Gastrocnemius medialis (tissue), 4 donors: Measurements from ENCODE around the gene MACROD2. TPM values are rescaled to one million over a fixed set of nuclear protein-coding genes. Genes with fewer than 3 reads are reported as not detected.

Source experiments
- ATAC-seq, 2 donors: fragments of 150-250 bp; one replicate each; pipeline ENCODE4 v1.9.1; 2016
- DNase-seq, 2 donors: peaks; one replicate each; pipeline ENCODE4 v3.0.0-alpha.2; 2019
- H3K27ac ChIP-seq, 4 donors: fragments of 200-600 bp; sonication (generic); 1 replicate in 1 of 4; 2 replicates in 3 of 4; pipeline ENCODE4 v1.5.1; 2016 to 2018; ENCODE audit warnings: mild to moderate bottlenecking in 2 of 4, moderate library complexity in 1 of 4
- H3K27me3 ChIP-seq, 3 donors: fragments of 200-600 bp; sonication (generic) in 2 of 3; 1 replicate in 1 of 3; 2 replicates in 2 of 3; pipeline versions ENCODE4 v1.5.1 to v1.6.0; 2016 to 2019; ENCODE audit warnings: mild to moderate bottlenecking in 1 of 3, moderate library complexity in 1 of 3
- H3K36me3 ChIP-seq, 2 donors: fragments of 200-600 bp; sonication (generic) in 1 of 2; one replicate each; pipeline ENCODE4 v1.5.1; 2017 to 2018
- H3K4me1 ChIP-seq, 2 donors: fragments of 200-600 bp; sonication (generic) in 1 of 2; one replicate each; pipeline ENCODE4 v1.5.1; 2016 to 2017; ENCODE audit warnings: mild to moderate bottlenecking in 2 of 2
- H3K4me3 ChIP-seq, 4 donors: fragments of 200-600 bp; sonication (generic) in 3 of 4; 1 replicate in 1 of 4; 2 replicates in 3 of 4; pipeline ENCODE4 v1.5.1; 2016 to 2019; ENCODE audit warnings: mild to moderate bottlenecking in 2 of 4
- H3K9me3 ChIP-seq, 3 donors: fragments of 200-600 bp; sonication (generic) in 2 of 3; 1 replicate in 1 of 3; 2 replicates in 2 of 3; pipeline ENCODE4 v1.5.1; 2016 to 2019
- POLR2A ChIP-seq, 2 donors: fragments of 450-650 bp; IDR thresholded peaks; one replicate each; pipeline ENCODE4 v1.6.1; 2017; ENCODE audit warnings: antibody characterized with exemption in 2 of 2, mild to moderate bottlenecking in 2 of 2, moderate library complexity in 2 of 2
- in situ Hi-C, 4 donors: fragments of 200-750 bp; cut with MboI; loops; one replicate each; pipeline versions ENCODE4 v1.15.0 to v1.8.0; 2017; ENCODE audit warnings: low sequenced_read_pairs in 4 of 4
- intact Hi-C: fragments of 100-400 bp; cut with DNase I; formaldehyde crosslinking; loops from one replicate; pipeline ENCODE4 v1.15.1; 2023; ENCODE audit warnings: low total_unique reads
- total RNA-seq, 4 donors: library from RNA; depleted of rRNA; stranded (reverse); fragments of >200 nt; gene quantifications; one replicate each; pipeline versions ENCODE4 v1.1.0 to v1.2.3, GENCODE V29; 2016
- TF ChIP-seq, protein P1 (sequence below), 5 experiments: fragments of 450-650 bp in 3 of 5; fragments of 200-600 bp in 2 of 5; sonication (generic) in 2 of 5; IDR thresholded peaks in 4 of 5; conservative IDR thresholded peaks in 1 of 5; 1 replicate in 4 of 5; 2 replicates in 1 of 5; pipeline ENCODE4 v1.5.1; 2016 to 2019; ENCODE audit warnings: antibody characterized with exemption in 5 of 5, mild to moderate bottlenecking in 3 of 5, moderate library complexity in 3 of 5

Gene MACROD2
- total RNA-seq, 4 donors from 2014 or later = 1.8 to 10.2 (median 3.6) TPM

DNA sequence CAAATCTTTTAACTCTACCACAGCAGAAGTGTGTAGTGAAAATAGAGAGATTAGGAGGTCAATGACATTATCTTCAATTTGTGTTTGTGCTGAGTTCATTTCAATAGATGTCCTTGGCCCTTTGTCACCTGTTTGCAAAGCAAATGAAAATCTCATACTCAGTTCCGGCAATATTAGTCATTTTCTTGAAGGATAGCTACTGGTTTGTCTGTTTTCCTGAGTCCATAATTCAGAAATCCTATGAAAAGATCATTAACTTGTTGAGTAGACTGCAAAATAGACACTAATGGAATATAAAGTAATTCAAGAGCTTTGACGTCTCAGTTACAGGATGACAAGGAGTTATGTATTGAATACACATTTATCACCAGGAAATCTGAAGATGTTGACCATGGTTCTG, 1163.2 kb downstream of the MACROD2 start:
- in situ Hi-C loops (no loop called here), intact Hi-C loops (no loop called here)
- TF ChIP-seq POLR2A (IDR thresholded peaks at IDR 0.05) = no peak
- TF ChIP-seq, protein P1, sequence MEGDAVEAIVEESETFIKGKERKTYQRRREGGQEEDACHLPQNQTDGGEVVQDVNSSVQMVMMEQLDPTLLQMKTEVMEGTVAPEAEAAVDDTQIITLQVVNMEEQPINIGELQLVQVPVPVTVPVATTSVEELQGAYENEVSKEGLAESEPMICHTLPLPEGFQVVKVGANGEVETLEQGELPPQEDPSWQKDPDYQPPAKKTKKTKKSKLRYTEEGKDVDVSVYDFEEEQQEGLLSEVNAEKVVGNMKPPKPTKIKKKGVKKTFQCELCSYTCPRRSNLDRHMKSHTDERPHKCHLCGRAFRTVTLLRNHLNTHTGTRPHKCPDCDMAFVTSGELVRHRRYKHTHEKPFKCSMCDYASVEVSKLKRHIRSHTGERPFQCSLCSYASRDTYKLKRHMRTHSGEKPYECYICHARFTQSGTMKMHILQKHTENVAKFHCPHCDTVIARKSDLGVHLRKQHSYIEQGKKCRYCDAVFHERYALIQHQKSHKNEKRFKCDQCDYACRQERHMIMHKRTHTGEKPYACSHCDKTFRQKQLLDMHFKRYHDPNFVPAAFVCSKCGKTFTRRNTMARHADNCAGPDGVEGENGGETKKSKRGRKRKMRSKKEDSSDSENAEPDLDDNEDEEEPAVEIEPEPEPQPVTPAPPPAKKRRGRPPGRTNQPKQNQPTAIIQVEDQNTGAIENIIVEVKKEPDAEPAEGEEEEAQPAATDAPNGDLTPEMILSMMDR (IDR thresholded peaks at IDR 0.05 in 4 of 5, conservative IDR thresholded peaks at IDR 0.05 in 1 of 5) = no peak
- DNase-seq (no peak), ATAC-seq (no peak)
- H3K36me3 ChIP-seq = no peaks in the 10 kb centered on the region
- H3K9me3 ChIP-seq = no peaks in the 10 kb centered on the region
- H3K27ac ChIP-seq = no peak overlapping the region
- no peak overlapping the region for H3K4me3 ChIP-seq
- no peaks in the 10 kb centered on the region for H3K4me1 ChIP-seq
- H3K27me3 ChIP-seq = no peaks in the 10 kb centered on the region

GRCh38 chr20:15162079-15162647, 1166.8 kb downstream of the MACROD2 start:
- Histone ChIP-seq H3K27me3 (no peaks in the 10 kb centered on the region), H3K27ac (no peak overlapping the region), H3K4me1 (no peaks in the 10 kb centered on the region), H3K4me3 (peak overlapping the region in 1 of 4 donors; percentile 9), H3K9me3 (no peaks in the 10 kb centered on the region), H3K36me3 (no peaks in the 10 kb centered on the region)
- intact Hi-C loops (no loop called here), in situ Hi-C loops (no loop called here)
- TF ChIP-seq, protein P1 (IDR thresholded peaks at IDR 0.05 in 4 of 5, conservative IDR thresholded peaks at IDR 0.05 in 1 of 5) = no peak
- TF ChIP-seq POLR2A (IDR thresholded peaks at IDR 0.05) = no peak
- DNase-seq = no peak
- ATAC-seq = no peak

- H3K27ac ChIP-seq = no peak overlapping the region
- no peaks in the 10 kb centered on the region for H3K36me3 ChIP-seq
- in situ Hi-C loops = no loop called here
- intact Hi-C loops = no loop called here
- no peak for TF ChIP-seq POLR2A (IDR thresholded peaks at IDR 0.05)
- TF ChIP-seq, protein P1 (IDR thresholded peaks at IDR 0.05 in 4 of 5, conservative IDR thresholded peaks at IDR 0.05 in 1 of 5) = no peak
- ATAC-seq (no peak), DNase-seq (no peak)
- no peaks in the 10 kb centered on the region for H3K4me1 ChIP-seq
- no peaks in the 10 kb centered on the region for H3K27me3 ChIP-seq
- no peaks in the 10 kb centered on the region for H3K9me3 ChIP-seq
- no peak overlapping the region for H3K4me3 ChIP-seq
Measured at GRCh38 chr20:15163632-15164031, 1168.3 kb downstream of the MACROD2 start.

DNA sequence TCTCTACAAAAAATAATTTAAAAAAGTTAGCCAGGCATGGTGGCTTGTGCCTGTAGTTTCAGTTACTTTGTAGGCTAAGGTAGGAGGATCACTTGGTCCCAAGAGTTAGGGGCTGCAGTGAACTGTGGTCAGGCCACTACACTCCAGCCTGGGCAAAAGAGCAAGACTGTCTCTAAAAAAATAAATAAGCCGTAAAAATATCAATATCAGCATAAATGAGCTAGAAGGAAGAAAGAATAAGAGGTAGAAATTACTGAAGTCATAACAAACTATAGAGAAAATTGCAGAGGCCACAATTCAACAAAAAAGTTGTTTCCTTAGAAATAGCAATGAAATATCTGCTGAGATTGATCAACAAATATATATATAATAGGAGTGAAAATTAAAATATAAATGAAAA, 1169.4 kb downstream of the MACROD2 start:
- TF ChIP-seq POLR2A (IDR thresholded peaks at IDR 0.05) = no peak
- TF ChIP-seq, protein P1 (IDR thresholded peaks at IDR 0.05 in 4 of 5, conservative IDR thresholded peaks at IDR 0.05 in 1 of 5) = no peak
- in situ Hi-C loops (no loop called here), intact Hi-C loops (no loop called here)

GRCh38 chr20:15166744-15167143, 1171.4 kb downstream of the MACROD2 start:
- H3K9me3 ChIP-seq = no peaks in the 10 kb centered on the region
- DNase-seq = no peak
- no peak for TF ChIP-seq POLR2A (IDR thresholded peaks at IDR 0.05)
- TF ChIP-seq, protein P1 (IDR thresholded peaks at IDR 0.05 in 4 of 5, conservative IDR thresholded peaks at IDR 0.05 in 1 of 5) = no peak
- H3K27me3 ChIP-seq = no peaks in the 10 kb centered on the region
- no peak overlapping the region for H3K4me3 ChIP-seq
- intact Hi-C loops (no loop called here), in situ Hi-C loops (no loop called here)
- H3K36me3 ChIP-seq = no peaks in the 10 kb centered on the region
- H3K4me1 ChIP-seq = no peaks in the 10 kb centered on the region
- ATAC-seq = no peak
- H3K27ac ChIP-seq = no peak overlapping the region

More for the DNA sequence above, 1169.4 kb downstream of the MACROD2 start:
- ATAC-seq (no peak), DNase-seq (no peak)
- Histone ChIP-seq H3K27me3 (no peaks in the 10 kb centered on the region), H3K36me3 (no peaks in the 10 kb centered on the region), H3K9me3 (no peaks in the 10 kb centered on the region), H3K4me1 (no peaks in the 10 kb centered on the region), H3K4me3 (no peak overlapping the region), H3K27ac (no peak overlapping the region)
